Adrenal gland (tissue), 12 donors: Measurements from ENCODE around the gene UBE2D4. TPM values are rescaled to one million over a fixed set of nuclear protein-coding genes. Genes with fewer than 3 reads are reported as not detected.

Experiments
- DNase-seq, 7 donors: peaks; one replicate each; pipeline ENCODE4 v3.0.0-alpha.2; 2019 to 2020
- H3K27ac ChIP-seq, 5 donors: fragments of 200-600 bp; sonication (generic) in 4 of 5; 1 replicate in 3 of 5; 2 replicates in 2 of 5; pipeline versions ENCODE4 v1.5.1 to v1.8.0; 2016 to 2020; ENCODE audit warnings: mild to moderate bottlenecking in 1 of 5
- H3K27me3 ChIP-seq: fragments of 200-600 bp; 2 replicates; pipeline ENCODE4 v1.8.0; 2021
- H3K36me3 ChIP-seq, 2 donors: fragments of 200-600 bp; replicated peaks in 1 of 2; 1 replicate in 1 of 2; 2 replicates in 1 of 2; pipeline versions ENCODE4 v1.5.1 to v1.8.0; 2018 to 2022
- H3K4me1 ChIP-seq, 2 donors: fragments of 200-600 bp; replicated peaks in 1 of 2; 1 replicate in 1 of 2; 2 replicates in 1 of 2; pipeline versions ENCODE4 v1.5.1 to v1.8.0; 2018 to 2021
- H3K4me3 ChIP-seq, 4 donors: fragments of 200-600 bp; sonication (generic) in 3 of 4; one replicate each; pipeline ENCODE4 v1.5.1; 2016 to 2018
- H3K9me3 ChIP-seq, 3 donors: fragments of 200-600 bp; sonication (generic) in 1 of 3; replicated peaks in 1 of 3; 1 replicate in 2 of 3; 2 replicates in 1 of 3; pipeline versions ENCODE4 v1.5.1 to v1.8.0; 2016 to 2021
- CTCF ChIP-seq, 6 experiments: fragments of 450-650 bp in 4 of 6; fragments of 200-600 bp in 2 of 6; sonication (generic) in 1 of 6; IDR thresholded peaks; 1 replicate in 5 of 6; 2 replicates in 1 of 6; pipeline versions ENCODE4 v1.5.1 to v1.8.0; 2016 to 2021; ENCODE audit warnings: antibody characterized with exemption in 6 of 6, mild to moderate bottlenecking in 2 of 6, moderate library complexity in 1 of 6
- POLR2A ChIP-seq, 2 donors: fragments of 450-650 bp; IDR thresholded peaks; one replicate each; pipeline ENCODE4 v1.6.1; 2017; ENCODE audit warnings: antibody characterized with exemption in 2 of 2, mild to moderate bottlenecking in 2 of 2, moderate library complexity in 1 of 2
- WGBS, 4 donors: extraction: QIAGEN DNeasy Blood & Tissue Kit in 2 of 4; methylation state at CpG; one replicate each; pipeline versions ENCODE4 v1.1.5 to v1.1.7; 2013 to 2017; 5-methylcytosine and 5-hydroxymethylcytosine counted together
- intact Hi-C, 2 donors: fragments of 100-400 bp; cut with DNase I; formaldehyde crosslinking; loops; one replicate each; pipeline versions ENCODE4 v1.14.1 to v1.15.0; 2022 to 2023
- polyA plus RNA-seq, 3 donors: library from polyadenylated mRNA; stranded (reverse); fragments of 200-250 nt in 2 of 3; fragments of 350-450 nt in 1 of 3; fragmentation: Illumina TruSeq in 1 of 3; extraction: RNeasy Lipid Tissue Mini Kit (QIAGEN cat#74804) in 1 of 3; gene quantifications; one replicate each; pipeline ENCODE4 v1.2.3, GENCODE V29; 2013 to 2014
- total RNA-seq, 9 donors: library from RNA; depleted of rRNA in 4 of 9; stranded (reverse); fragments of >200 nt in 4 of 9; fragments of 120-200 nt in 1 of 9; fragmentation: NEBNext Ultra II Directional in 1 of 9; extraction: Animal tissue kit (Norgen Biotek cat#: 25700) in 1 of 9; gene quantifications; one replicate each; pipeline versions ENCODE4 v1.1.0 to v1.2.4, GENCODE V29; 2013 to 2023
- donor health status: healthy with polysubstance abuse.
- donor health status: Bipolar disorder and iron deficiency.
- donor health status: DM: yes; HTN: yes; CAD: no.
- donor health status: DM: no; HTN: no; CAD: no.
- donor health status: DM: no; HTN: no; CAD: no.
- donor health status: DM: yes; HTN: yes; CAD: no.

Gene UBE2D4
- total and polyA plus RNA-seq, 12 donors: 29.1 to 76.8 (median 41.1) TPM

GRCh38 chr7:43884209-43884608 is 42.0 kb upstream of the UBE2D4 start:
- no peaks in the 10 kb centered on the region for H3K9me3 ChIP-seq
- 70 to 93% (median 78%) methylated on average over 3 to 4 of the region's 4 CpGs for whole genome bisulfite sequencing, 4 donors
- no peak for TF ChIP-seq POLR2A (IDR thresholded peaks at IDR 0.05)
- TF ChIP-seq CTCF (IDR thresholded peaks at IDR 0.05): no peak
- no peak overlapping the region for H3K4me3 ChIP-seq
- H3K36me3 ChIP-seq: peaks cover 0 to 47% of the 10 kb centered on the region in 2 donors
- intact Hi-C loops: no loop called here
- peaks cover 8 to 22% of the 10 kb centered on the region in 2 donors for H3K4me1 ChIP-seq
- H3K27me3 ChIP-seq: no peaks in the 10 kb centered on the region
- no peak for DNase-seq
- peak overlapping the region in 2 of 5 donors; percentile 5 to 11 for H3K27ac ChIP-seq

- Histone ChIP-seq H3K36me3 (peaks cover 0 to 43% of the 10 kb centered on the region in 2 donors), H3K27ac (peak overlapping the region in 1 of 5 donors; percentile 5), H3K4me3 (no peak overlapping the region), H3K4me1 (peaks cover 8 to 22% of the 10 kb centered on the region in 2 donors), H3K27me3 (no peaks in the 10 kb centered on the region), H3K9me3 (no peaks in the 10 kb centered on the region)
- WGBS, 4 donors: 67 to 73% (median 69%) methylated on average over 4 of the region's 4 CpGs
- no peak for DNase-seq
- intact Hi-C loops: no loop called here
- TF ChIP-seq POLR2A (IDR thresholded peaks at IDR 0.05): no peak
- TF ChIP-seq CTCF (IDR thresholded peaks at IDR 0.05): no peak
Observed at GRCh38 chr7:43884617-43885016, 41.6 kb upstream of the UBE2D4 start.

GRCh38 chr7:43888993-43889945 is 37.0 kb upstream of the UBE2D4 start:
- WGBS, 4 donors: 75 to 81% (median 81%) methylated on average over 7 of the region's 7 CpGs
- peaks cover 0 to 15% of the 10 kb centered on the region in 2 donors for H3K36me3 ChIP-seq
- intact Hi-C loops: no loop called here

More at GRCh38 chr7:43888993-43889945, 37.0 kb upstream of the UBE2D4 start:
- Histone ChIP-seq H3K9me3 (no peaks in the 10 kb centered on the region), H3K27me3 (no peaks in the 10 kb centered on the region), H3K27ac (no peak overlapping the region), H3K4me3 (no peak overlapping the region), H3K4me1 (peaks cover 18 to 36% of the 10 kb centered on the region in 2 donors)
- DNase-seq: no peak
- TF ChIP-seq CTCF (IDR thresholded peaks at IDR 0.05): no peak
- TF ChIP-seq POLR2A (IDR thresholded peaks at IDR 0.05): no peak
